ENCODE data around the gene RALGAPA1.

GRCh38 chr14:35821564-35822411, 12.7 kb upstream of the RALGAPA1 start:
- peak in 2 of 4 experiments; percentile 43 to 57 for TF ChIP-seq CTCF (IDR thresholded peaks at IDR 0.05)
- no peak for TF ChIP-seq POLR2AphosphoS5 (IDR thresholded peaks at IDR 0.05)

Data from sigmoid colon (tissue), 4 donors.